IMR-90 (cell line): ENCODE data around the gene IL24. TPM values are rescaled to one million over a fixed set of nuclear protein-coding genes. Genes with fewer than 3 reads are reported as not detected.

Experiments used
- ATAC-seq: fragments of 200-7000 bp; cut with Tn5 transposase; 2 replicates; pipeline ENCODE4 v1.9.1; 2020; ENCODE audit warnings: low read depth, mild to moderate bottlenecking, moderate library complexity
- BruUV-seq: library from RNA; stranded (reverse); fragments of 400-500 nt; replicated peaks from 2 replicates; lab custom pipeline; 2021; lab: Mats Ljungman, UMichigan
- CTCF ChIA-PET: fragments of 300-600 bp; formaldehyde crosslinking; extraction: SDS; loops from one replicate; lab custom pipeline; 2021; ENCODE audit warnings: antibody characterized with exemption; lab: Yijun Ruan, JAX
- POLR2A ChIA-PET: fragments of 300-600 bp; sonication (Branson Sonifier 250); formaldehyde crosslinking; loops from one replicate; lab custom pipeline; 2022; ENCODE audit warnings: antibody characterized with exemption; ENCODE audit not compliant: unreplicated experiment; lab: Charles Lee
- DNase-seq: peaks from one replicate; pipeline ENCODE4 v3.0.0; 2013
- H2AFZ ChIP-seq: replicated peaks from 2 replicates; pipeline ENCODE3; 2013; ENCODE audit warnings: low read length, mild to moderate bottlenecking; ENCODE audit not compliant: poor library complexity
- H2AK5ac ChIP-seq: 2 replicates; pipeline ENCODE4 v1.6.1; 2013; ENCODE audit warnings: low read depth, low read length, inconsistent platforms
- H2AK9ac ChIP-seq: replicated peaks from 2 replicates; pipeline ENCODE3; 2013; ENCODE audit warnings: mild to moderate bottlenecking, low read depth, low read length, moderate library complexity; ENCODE audit not compliant: poor library complexity
- H2BK120ac ChIP-seq: 2 replicates; pipeline ENCODE4 v1.6.1; 2013; ENCODE audit warnings: low read depth, low read length, inconsistent platforms
- H2BK15ac ChIP-seq: 3 replicates; pipeline ENCODE4 v1.6.1; 2013; ENCODE audit warnings: low read depth, low read length, inconsistent platforms
- H2BK20ac ChIP-seq: 2 replicates; pipeline ENCODE4 v1.6.1; 2013; ENCODE audit warnings: low read depth, mild to moderate bottlenecking, inconsistent platforms, low read length, moderate library complexity
- H2BK5ac ChIP-seq: 2 replicates; pipeline ENCODE4 v1.6.1; 2013; ENCODE audit warnings: mild to moderate bottlenecking, low read depth, low read length, inconsistent platforms; ENCODE audit not compliant: poor library complexity, severe bottlenecking
- H3K14ac ChIP-seq: replicated peaks from 2 replicates; pipeline ENCODE4 v1.6.1; 2013; ENCODE audit warnings: low read depth, low read length, inconsistent platforms
- H3K18ac ChIP-seq: 2 replicates; pipeline ENCODE4 v1.6.1; 2013; ENCODE audit warnings: low read depth, low read length, control low read depth
- H3K23ac ChIP-seq: 2 replicates; pipeline ENCODE4 v1.6.1; 2013; ENCODE audit warnings: low read depth, low read length, inconsistent platforms
- H3K27ac ChIP-seq: 2 replicates; pipeline ENCODE4 v1.5.1; 2013; ENCODE audit warnings: mild to moderate bottlenecking, control low read depth, low read length; ENCODE audit not compliant: insufficient read depth
- H3K27me3 ChIP-seq: 2 replicates; pipeline ENCODE4 v1.6.1; 2013; ENCODE audit warnings: low read length; ENCODE audit not compliant: control insufficient read depth, insufficient read depth
- H3K36me3 ChIP-seq: 2 replicates; pipeline ENCODE4 v1.6.1; 2013; ENCODE audit warnings: low read length, mixed read lengths; ENCODE audit not compliant: control insufficient read depth, insufficient read depth
- H3K4ac ChIP-seq: 2 replicates; pipeline ENCODE4 v1.6.1; 2013; ENCODE audit warnings: low read depth, low read length, inconsistent platforms
- H3K4me1 ChIP-seq: 2 replicates; pipeline ENCODE4 v1.6.1; 2013; ENCODE audit warnings: low read length, mixed read lengths; ENCODE audit not compliant: control insufficient read depth, insufficient read depth
- H3K4me2 ChIP-seq: 2 replicates; pipeline ENCODE4 v1.6.1; 2013; ENCODE audit warnings: low read depth, mild to moderate bottlenecking, control low read depth, low read length, moderate library complexity
- H3K4me3 ChIP-seq: 2 replicates; pipeline ENCODE4 v1.5.1; 2013; ENCODE audit warnings: low read depth, mild to moderate bottlenecking, control low read depth, low read length, moderate library complexity; ENCODE audit not compliant: insufficient read depth
- H3K56ac ChIP-seq: 2 replicates; pipeline ENCODE4 v1.6.1; 2013; ENCODE audit warnings: low read length, inconsistent platforms; ENCODE audit not compliant: insufficient read depth; ENCODE audit errors: extremely low read depth
- H3K79me1 ChIP-seq, 2 experiments: 2 replicates each; pipeline ENCODE4 v1.6.1; 2013; ENCODE audit warnings: low read length in 2 of 2, inconsistent platforms in 1 of 2, low read depth in 1 of 2
- H3K9ac ChIP-seq: 2 replicates; pipeline ENCODE4 v1.6.1; 2013; ENCODE audit warnings: low read depth, low read length, control low read depth
- H3K9me1 ChIP-seq: 2 replicates; pipeline ENCODE4 v1.6.1; 2013; ENCODE audit warnings: low read length, inconsistent platforms; ENCODE audit not compliant: insufficient read depth
- H3K9me3 ChIP-seq: 2 replicates; pipeline ENCODE4 v1.6.1; 2013; ENCODE audit warnings: low read length; ENCODE audit not compliant: control insufficient read depth, insufficient read depth
- H4K20me1 ChIP-seq: 2 replicates; pipeline ENCODE4 v1.6.1; 2013; ENCODE audit warnings: low read length, inconsistent platforms; ENCODE audit not compliant: insufficient read depth
- H4K5ac ChIP-seq: 2 replicates; pipeline ENCODE4 v1.6.1; 2013; ENCODE audit warnings: mild to moderate bottlenecking, low read depth, low read length, control low read depth
- H4K8ac ChIP-seq, 2 experiments: 2 replicates each; pipeline ENCODE4 v1.6.1; 2013; ENCODE audit warnings: low read depth in 2 of 2, low read length in 2 of 2, control low read depth in 1 of 2, inconsistent platforms in 1 of 2
- H4K91ac ChIP-seq: 2 replicates; pipeline ENCODE4 v1.6.1; 2013; ENCODE audit warnings: low read depth, low read length, inconsistent platforms; ENCODE audit not compliant: insufficient read depth
- CEBPB ChIP-seq: IDR thresholded peaks from 2 replicates; pipeline ENCODE4 v1.6.1; 2012; ENCODE audit warnings: low read depth, low read length, improper control_type of control experiment
- CHD1 ChIP-seq: IDR thresholded peaks from 2 replicates; pipeline ENCODE4 v1.6.1; 2012; ENCODE audit warnings: low read depth, low read length, improper control_type of control experiment
- FOS ChIP-seq: fragments of 150-350 bp; IDR thresholded peaks from 2 replicates; pipeline ENCODE4 v1.6.1; 2016; ENCODE audit warnings: low read depth, low read length
- MAZ ChIP-seq: IDR thresholded peaks from 2 replicates; pipeline ENCODE4 v1.6.1; 2012; ENCODE audit warnings: low read depth, mild to moderate bottlenecking, low read length, improper control_type of control experiment, moderate library complexity, borderline replicate concordance
- RCOR1 ChIP-seq: IDR thresholded peaks from 2 replicates; pipeline ENCODE4 v1.6.1; 2012; ENCODE audit warnings: mild to moderate bottlenecking, low read length, improper control_type of control experiment; ENCODE audit not compliant: insufficient replicate concordance
- SMC3 ChIP-seq: fragments of 150-350 bp; IDR thresholded peaks from 2 replicates; pipeline ENCODE4 v1.6.1; 2016; ENCODE audit warnings: low read depth, mild to moderate bottlenecking, antibody characterized with exemption, low read length, moderate library complexity
- USF2 ChIP-seq: fragments of 150-350 bp; IDR thresholded peaks from 2 replicates; pipeline ENCODE4 v1.6.1; 2017; ENCODE audit warnings: mild to moderate bottlenecking, antibody characterized with exemption, low read length, low read depth
- WGBS, 2 experiments: methylation state at CpG; one replicate each; pipeline versions ENCODE4 v1.1.5 to v1.1.7; 2013; ENCODE audit warnings: missing lambda C conversion rate in 2 of 2; ENCODE audit not compliant: insufficient read length in 1 of 2; ENCODE audit errors: extremely low coverage in 2 of 2; 5-methylcytosine and 5-hydroxymethylcytosine counted together
- dilution Hi-C: fragments of 300-500 bp; cut with HindIII; formaldehyde crosslinking; loops from one replicate; pipeline ENCODE4 v1.14.3; 2018; ENCODE audit warnings: low sequenced_read_pairs; ENCODE audit not compliant: unreplicated experiment
- in situ Hi-C: fragments of 300-500 bp; cut with MboI; formaldehyde crosslinking; loops from 3 replicates; pipeline ENCODE4 v1.14.3; 2019; ENCODE audit warnings: low sequenced_read_pairs, inconsistent platforms, mixed read lengths
- intact Hi-C: fragments of 100-400 bp; cut with micrococcal nuclease; formaldehyde crosslinking; loops from 2 replicates; pipeline ENCODE4 v1.10.0; 2022
- polyA plus RNA-seq, 3 experiments: library from polyadenylated mRNA; depleted of rRNA; stranded (reverse); fragments of >200 nt; gene quantifications; 2 replicates each; pipeline ENCODE4 v1.2.3, GENCODE V29; 2012; ENCODE audit warnings: low replicate concordance in 1 of 3
- total RNA-seq: library from RNA; depleted of rRNA; stranded (reverse); fragments of >200 nt; gene quantifications from 2 replicates; pipeline ENCODE4 v1.2.3, GENCODE V29; 2012

The IL24 gene
- total and polyA plus RNA-seq, 2 of the 4 experiments (the other 2 are of a cell fraction): 0.12 to 0.18 TPM

- H2AK9ac ChIP-seq: no peak overlapping the region
Measured at GRCh38 chr1:206952171-206952570, 54.9 kb downstream of the IL24 start.

More at GRCh38 chr1:206952171-206952570, 54.9 kb downstream of the IL24 start:
- Histone ChIP-seq H3K9ac (no peak overlapping the region), H4K5ac (no peak overlapping the region), H3K9me3 (peaks cover 3% of the 10 kb centered on the region), H3K14ac (no peak overlapping the region), H2BK5ac (no peak overlapping the region), H2BK120ac (no peak overlapping the region), H2AK5ac (no peak overlapping the region), H4K8ac (no peak overlapping the region), H3K56ac (no peak overlapping the region), H2BK20ac (no peak overlapping the region), H3K36me3 (no peaks in the 10 kb centered on the region), H3K79me1 (no peaks in the 10 kb centered on the region), H3K4me2 (no peak overlapping the region), H3K27ac (no peak overlapping the region), H3K23ac (no peak overlapping the region), H2AFZ (no peak overlapping the region), H2BK15ac (no peak overlapping the region), H3K4me3 (no peak overlapping the region), H4K20me1 (no peaks in the 10 kb centered on the region), H3K9me1 (no peaks in the 10 kb centered on the region), H3K27me3 (peaks cover 50% of the 10 kb centered on the region), H3K18ac (no peak overlapping the region), H3K4me1 (no peaks in the 10 kb centered on the region), H4K91ac (no peak overlapping the region), H3K4ac (no peak overlapping the region)
- TF ChIP-seq MAZ (no peak), CEBPB (no peak), FOS (no peak), CHD1 (no peak), RCOR1 (no peak), USF2 (no peak), SMC3 (no peak)
- no CpG with 5 or more reads among the region's 4 CpGs for WGBS, 2 experiments
- intact Hi-C loops: no loop called here
- ChIA-PET CTCF (no interaction called here), POLR2A (no interaction called here)
- dilution Hi-C loops: no loop called here
- in situ Hi-C loops: no loop called here
- BruUV-seq: no TSS peak
- no peak for DNase-seq
- no peak for ATAC-seq
